Purkinje cell (primary cell): ENCODE results near the gene RPP25L. TPM values are rescaled to one million over a fixed set of nuclear protein-coding genes. Genes with fewer than 3 reads are reported as not detected.

Experiments used
- polyA plus RNA-seq: library from polyadenylated mRNA; unstranded; fragments of >200 nt; fragmentation: Nextera tagmentation; gene quantifications from 2 replicates; pipeline ENCODE4 v1.2.1, GENCODE V29; 2014

RPP25L gene, protein sequence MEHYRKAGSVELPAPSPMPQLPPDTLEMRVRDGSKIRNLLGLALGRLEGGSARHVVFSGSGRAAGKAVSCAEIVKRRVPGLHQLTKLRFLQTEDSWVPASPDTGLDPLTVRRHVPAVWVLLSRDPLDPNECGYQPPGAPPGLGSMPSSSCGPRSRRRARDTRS
- polyA plus RNA-seq: 22.5 and 39.7 TPM in 2 replicates

DNA sequence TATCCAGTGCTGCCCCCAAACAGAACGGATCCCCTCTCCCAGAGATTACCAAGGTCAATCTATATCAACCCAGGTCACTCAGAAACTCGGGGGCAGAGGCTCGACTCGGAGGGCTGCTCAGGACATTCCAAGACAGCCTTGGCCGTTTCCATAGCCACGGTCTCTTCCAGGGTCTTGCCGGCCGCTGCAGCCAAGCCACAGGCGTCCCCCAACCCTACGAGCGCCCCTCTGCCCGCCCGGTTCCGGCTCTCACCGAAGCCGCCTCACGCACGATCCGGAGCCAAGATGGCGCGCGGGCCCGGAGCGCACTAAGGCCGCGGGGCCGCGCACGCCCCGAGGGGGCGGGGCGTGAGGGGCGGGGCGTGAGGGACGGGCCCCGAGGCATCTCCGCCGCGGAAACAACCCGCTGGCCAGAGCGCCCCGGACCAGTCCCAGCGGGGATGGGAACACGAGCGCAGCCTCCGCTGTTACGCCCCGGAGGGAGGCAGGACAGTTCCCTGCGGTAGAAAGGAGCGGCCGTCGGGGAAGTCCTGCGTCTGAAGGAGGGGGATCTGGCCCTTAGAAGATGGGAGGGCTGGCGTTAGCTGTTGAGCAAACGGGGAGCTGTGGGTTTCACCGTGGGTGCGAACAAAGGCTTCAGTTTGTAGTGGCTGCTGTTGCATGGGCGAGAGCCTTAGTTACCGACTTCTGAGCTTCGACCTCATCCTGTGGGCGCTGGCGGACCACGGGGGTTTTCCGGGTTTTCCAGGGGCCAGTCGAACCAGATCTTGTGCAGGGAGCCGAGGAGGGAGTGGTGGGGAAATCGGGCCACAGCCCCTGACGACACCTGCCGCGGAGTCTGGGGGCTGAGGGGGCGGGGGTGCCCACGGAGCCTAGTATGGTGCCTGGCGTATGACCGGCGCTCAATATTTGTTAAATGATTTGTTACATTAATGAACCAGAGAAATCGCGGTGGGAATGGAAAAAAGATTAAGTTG is at the start of gene RPP25L:
Gene RPP25L, minus strand, starts transcription at position 287 of the 977 bp plus-strand sequence. CDS start 801 bp downstream, outside the sequence.

DNA sequence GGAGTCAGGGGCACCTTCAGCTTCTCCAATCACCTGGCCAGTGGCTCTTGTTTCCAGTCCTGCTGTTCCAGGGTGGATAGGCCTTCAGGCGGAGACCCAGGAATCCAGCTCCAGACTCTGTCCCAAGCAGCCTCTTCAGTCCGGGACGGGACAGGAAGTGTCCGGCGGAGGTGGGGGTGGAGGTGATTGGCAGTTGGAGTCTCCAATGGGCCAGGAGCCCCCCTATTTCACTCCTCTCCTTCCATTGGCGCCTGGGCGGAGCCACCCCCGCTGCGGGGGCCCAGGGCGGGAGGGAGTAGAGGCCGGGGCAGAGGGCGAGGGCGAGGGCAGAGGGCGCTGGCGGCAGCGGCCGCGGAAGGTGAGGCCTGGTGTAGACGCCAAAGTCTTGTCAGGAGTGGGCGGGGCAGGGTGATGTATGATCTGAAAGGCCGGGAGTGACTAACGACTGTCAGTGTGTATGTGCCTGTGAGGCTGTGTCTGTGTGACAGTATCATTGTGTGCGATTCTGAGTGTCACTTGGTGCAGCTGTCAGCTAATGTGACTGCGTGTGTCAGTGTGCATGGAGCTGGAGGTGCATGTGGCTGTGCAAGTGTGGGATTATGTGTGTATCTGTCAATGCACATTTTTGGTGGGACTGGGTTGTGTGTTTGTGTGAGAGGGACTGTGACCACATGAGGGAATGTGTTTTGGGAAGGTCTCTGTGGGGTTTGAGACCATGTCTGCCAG is 40.1 kb upstream of the RPP25L start, which contains the start of gene IL11RA:
Gene IL11RA, plus strand, starts transcription at position 310 of the 726 bp plus-strand sequence. CDS start 3,033 bp downstream, outside the sequence.

DNA sequence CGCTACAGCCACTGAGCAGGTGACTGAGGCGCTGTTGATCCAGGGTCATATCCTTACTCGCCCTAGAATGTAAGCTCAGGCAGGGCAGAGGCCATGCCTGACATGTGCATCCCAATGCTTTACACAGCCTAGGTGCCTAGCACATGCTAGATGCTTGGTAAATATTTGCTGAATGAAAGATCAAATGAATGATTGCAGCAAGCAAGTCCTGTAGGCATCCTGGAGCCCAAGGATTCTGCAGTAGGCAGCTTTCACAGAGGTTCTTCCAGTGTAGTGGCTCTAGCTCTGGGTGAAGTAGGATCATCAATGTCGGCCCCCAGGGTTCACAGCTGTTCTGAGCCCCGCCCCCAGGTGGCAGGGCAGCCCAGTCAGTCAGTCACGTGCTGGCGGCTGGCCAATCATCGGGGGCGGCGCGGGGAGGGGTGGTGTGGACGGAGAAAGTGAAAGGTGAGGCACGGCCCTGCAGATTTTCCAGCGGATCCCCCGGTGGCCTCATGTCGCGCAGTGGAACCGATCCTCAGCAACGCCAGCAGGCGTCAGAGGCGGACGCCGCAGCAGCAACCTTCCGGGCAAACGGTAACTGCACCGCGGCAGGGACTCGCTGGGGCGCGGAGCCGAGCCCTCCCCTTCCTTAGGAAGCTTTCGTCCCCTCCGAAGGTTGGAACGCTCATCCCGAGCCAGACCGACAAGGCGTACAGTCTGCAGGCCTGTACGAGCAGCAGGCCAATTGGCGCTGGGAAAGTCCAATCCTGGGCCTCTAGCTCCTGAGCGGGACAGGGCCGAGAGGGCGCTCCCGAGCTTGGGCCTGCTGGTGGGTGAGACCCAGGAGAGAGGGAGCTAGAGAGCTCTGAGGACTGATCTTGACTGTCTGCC is 34.5 kb upstream of the RPP25L start, which contains the start of gene GALT:
Gene GALT, plus strand, starts transcription at position 465 of the 873 bp plus-strand sequence. Its CDS starts 30 bp downstream, at position 495.

DNA sequence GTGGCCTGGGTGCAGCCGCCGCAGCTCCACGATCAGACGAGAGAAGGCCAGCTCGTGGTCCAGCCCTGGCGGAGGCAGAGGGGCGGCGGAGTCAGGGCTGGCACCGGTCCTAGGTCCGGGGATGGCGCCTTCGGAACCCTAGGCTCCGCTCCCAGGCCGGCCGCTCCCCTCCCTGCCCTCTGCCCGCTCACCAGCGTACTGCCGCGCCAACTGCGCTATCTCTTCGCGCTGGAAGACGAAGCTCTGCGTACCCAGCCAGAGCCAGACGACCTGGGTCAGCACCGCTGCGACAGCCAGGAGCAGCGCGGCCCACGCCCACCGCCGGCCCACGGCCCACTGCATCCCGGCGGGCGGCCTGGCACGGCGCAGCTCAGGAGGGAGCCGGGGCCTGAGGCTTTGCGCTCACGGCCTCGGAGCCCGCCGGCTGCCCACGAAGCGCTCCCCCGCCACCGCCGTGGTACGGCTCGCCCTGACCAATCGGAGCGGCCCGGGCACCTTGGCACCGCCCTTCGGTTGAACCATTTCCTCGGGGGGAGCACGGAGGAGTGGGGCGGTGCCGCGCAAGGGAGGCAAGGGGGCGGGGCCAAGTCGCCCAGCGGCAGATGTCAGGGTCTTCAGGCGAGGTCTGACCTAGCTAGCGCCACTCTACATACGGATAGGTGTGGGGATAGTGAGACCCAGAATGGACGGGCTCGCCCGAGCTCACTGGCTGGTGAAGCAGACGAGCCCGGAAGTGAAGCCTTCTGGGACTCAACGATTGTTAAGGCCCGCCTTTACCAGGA is 25.6 kb upstream of the RPP25L start, which contains the start of gene SIGMAR1:
Gene SIGMAR1, minus strand, starts transcription at position 432 of the 782 bp plus-strand sequence. Its CDS starts 90 bp downstream, at position 342.

DNA sequence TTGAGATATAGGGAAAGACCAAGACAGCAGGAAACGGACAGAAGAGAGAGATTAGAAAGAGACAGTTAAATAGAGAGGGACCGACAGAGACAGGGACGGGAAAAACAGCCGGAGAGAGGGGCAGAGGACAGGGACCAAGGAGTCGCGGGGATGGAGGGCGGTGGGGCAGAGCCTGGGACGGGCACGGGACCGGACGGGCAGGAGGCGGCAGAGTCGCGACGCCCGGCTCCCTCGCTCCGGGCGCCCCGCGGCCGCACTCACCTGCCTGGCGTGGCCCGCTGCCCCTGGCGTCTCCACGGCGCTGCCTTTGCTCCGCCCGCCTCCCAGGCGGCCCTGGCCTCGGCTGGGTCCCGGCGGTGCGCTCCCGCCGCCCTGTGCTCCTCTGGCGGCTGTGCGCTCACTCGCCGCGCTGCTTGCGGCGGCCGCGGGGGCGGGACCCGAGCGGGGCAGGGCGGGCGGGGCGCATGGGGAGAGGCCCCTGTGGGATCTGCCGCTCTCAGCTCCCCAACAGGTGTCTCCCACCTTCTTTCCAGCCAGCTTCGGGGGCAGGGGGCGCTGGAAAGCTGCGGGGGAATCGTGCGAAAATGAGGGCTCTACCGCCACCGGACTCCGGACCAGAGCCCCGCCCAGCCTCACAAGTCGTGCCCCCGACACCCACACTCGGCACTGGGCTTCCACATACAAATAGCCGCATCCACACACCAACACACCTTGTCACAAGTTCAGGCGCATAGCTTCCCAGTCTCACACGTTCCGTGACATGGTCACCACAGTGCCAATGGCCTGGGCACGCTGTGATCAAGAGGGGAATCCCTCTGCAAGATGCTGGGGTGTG is 17.0 kb upstream of the RPP25L start, which contains the start of gene ARID3C:
Gene ARID3C, minus strand, starts transcription at position 411 of the 835 bp plus-strand sequence. CDS start 1,052 bp downstream, outside the sequence.

DNA sequence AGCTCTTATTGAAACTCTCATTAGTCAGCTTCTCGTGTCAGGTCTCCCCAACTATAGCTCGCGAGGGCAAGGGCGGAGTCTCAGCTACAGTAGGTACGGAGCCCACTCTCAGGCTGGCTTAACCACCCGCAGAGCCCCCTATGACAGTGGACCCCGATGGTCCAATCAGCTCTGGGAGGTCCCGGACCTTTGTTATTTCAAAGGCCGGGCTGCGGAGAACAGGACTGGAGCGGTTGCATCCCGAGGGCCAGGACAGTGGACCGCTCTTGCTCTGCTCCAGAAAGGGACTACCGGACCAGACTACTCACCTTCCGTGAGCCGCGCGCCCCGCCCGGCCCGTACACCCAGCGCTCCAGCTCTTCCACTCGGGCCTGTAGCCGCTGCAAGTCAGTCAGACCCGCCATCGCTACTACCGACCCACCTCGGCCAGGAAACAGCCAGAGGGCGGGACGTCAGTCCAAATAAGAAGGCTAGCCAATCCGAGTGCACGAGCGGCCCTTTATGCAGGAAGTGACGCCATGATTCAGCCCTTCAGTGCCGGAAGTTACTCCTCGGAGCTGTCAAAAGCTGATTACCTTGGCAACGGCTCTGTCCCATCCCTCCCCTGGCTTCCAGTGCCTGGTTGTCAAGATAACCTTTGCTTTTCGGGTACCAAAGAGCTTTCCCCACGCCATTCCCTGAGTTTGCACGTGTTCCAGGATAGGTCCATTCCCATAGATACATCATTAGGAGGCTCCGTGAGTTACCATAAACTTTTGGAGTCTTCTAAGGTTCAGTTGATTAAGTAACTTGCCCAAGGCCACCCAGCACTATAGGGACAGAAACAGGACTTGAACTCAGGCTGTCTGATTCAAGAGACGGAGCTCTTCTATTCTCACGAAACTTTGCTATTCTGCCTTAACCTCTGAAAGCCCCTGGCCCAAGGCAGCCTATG is 8.4 kb upstream of the RPP25L start, which contains the start of gene DCTN3:
Gene DCTN3, minus strand, starts transcription at position 435 of the 934 bp plus-strand sequence. Its CDS starts 31 bp downstream, at position 404.

DNA sequence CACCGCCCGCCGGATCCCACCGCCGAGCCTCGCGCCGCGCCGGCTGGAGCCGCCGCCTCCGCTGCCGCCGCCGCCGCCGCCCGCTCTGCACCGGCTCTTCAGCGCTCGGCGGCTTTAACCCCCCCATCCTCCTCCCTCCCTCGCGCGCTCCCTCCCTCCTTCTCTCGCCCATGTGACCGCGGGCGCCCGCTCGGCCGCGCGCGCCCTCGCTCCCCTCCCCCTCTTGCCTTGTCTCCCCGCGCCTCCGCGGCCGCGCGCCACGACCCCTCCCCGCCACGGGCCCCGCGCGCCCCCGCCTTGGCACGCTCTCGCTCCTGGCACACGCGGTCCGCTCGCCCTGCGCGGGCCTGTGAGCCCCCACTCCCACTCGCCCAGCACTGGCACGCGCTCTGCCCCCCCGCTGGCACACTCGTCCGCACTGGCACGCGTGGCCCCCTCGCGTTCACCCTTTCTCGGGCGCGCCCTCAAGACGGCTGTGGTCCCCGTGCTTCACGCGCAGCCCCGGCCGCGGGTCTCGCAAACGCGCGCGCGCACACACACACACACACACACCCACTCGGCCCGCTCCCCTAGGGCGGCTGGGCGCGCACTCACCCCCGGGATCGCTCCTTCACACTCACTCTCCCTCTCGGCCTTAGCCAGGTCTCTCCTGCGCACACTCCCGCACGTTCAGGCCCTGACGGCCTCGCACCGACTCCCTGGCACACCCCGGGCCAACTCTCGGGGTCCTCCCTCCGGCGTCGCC is 22.1 kb downstream of the RPP25L start, which contains the start of gene CNTFR:
Gene CNTFR, minus strand, starts transcription at position 89 of the 745 bp plus-strand sequence. CDS start 20,743 bp downstream, outside the sequence.

Other genes with a start within 250 kb of the RPP25L start
- gene MYORG, start 235.2 kb downstream of the RPP25L start, polyA plus RNA-seq: 1.4 and 1.7 TPM in 2 replicates
- gene FAM219A, start 153.5 kb downstream of the RPP25L start, polyA plus RNA-seq: 9.8 and 13.3 TPM in 2 replicates
- gene DNAI1, start 153.3 kb downstream of the RPP25L start, polyA plus RNA-seq: 2.1 TPM in 1 of 2 replicates, not detected in the other
- 6.1 and 15.2 TPM in 2 replicates for gene ENHO, start 89.1 kb downstream of the RPP25L start, polyA plus RNA-seq
- 0.66 and 3.7 TPM in 2 replicates for gene CNTFR, start 22.4 kb downstream of the RPP25L start, polyA plus RNA-seq
- 153 and 180 TPM in 2 replicates for gene DCTN3, start 8.4 kb upstream of the RPP25L start, polyA plus RNA-seq
- gene ARID3C, start 17.0 kb upstream of the RPP25L start, polyA plus RNA-seq: not detected in 2 replicates
- 16.3 and 28.8 TPM in 2 replicates for gene SIGMAR1, start 25.7 kb upstream of the RPP25L start, polyA plus RNA-seq
- gene GALT, start 34.6 kb upstream of the RPP25L start, polyA plus RNA-seq: 23.9 and 40.7 TPM in 2 replicates
- gene IL11RA, start 40.1 kb upstream of the RPP25L start, polyA plus RNA-seq: 0.43 and 2.5 TPM in 2 replicates
- gene CCL27, start 50.6 kb upstream of the RPP25L start, polyA plus RNA-seq: 0.66 TPM in 1 of 2 replicates, not detected in the other
- gene CCL19, start 79.2 kb upstream of the RPP25L start, polyA plus RNA-seq: not detected in 2 replicates
- not detected in 2 replicates for gene CCL21, start 98.0 kb upstream of the RPP25L start, polyA plus RNA-seq